Effector CD8-positive, alpha-beta T cell (primary cell): Measurements from ENCODE around the gene ITGA1.

Experiments used
- DNase-seq: peaks from one replicate; lab custom pipeline; 2025; lab: John Stamatoyannopoulos, UW

ITGA1 gene

DNA sequence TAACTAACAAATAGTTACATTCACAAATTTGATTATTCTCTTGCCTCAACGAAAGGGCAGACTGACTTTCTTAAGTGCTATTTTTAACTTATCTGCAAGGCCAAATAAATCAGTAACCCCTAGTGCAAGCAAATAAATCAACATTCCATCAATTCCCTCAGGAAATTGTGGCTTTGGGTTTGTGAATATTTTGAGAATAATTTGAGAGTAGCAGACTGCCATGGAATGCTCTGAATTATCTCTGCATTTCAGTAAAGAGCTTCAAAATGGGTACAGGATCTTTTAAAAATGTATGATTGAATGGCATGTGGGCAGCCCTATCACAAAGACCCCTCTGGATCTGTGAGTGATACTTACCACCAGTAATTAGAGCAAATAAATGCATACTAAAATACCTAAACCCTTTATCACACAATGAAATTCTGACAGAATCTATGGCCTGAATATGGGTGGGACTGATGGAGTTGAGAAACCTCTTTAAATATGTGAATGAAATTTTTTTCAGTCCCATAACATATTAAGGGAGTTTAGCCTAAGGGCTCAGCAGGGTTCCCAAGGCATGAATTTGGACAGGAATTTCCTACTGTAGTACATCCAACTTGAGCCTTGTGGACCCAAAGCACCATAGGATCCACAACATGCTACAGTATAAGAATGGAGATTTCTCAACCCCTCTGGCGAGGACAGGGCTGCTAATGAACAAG is 109.0 kb downstream of the ITGA1 start:
- DNase-seq: no peak

DNA sequence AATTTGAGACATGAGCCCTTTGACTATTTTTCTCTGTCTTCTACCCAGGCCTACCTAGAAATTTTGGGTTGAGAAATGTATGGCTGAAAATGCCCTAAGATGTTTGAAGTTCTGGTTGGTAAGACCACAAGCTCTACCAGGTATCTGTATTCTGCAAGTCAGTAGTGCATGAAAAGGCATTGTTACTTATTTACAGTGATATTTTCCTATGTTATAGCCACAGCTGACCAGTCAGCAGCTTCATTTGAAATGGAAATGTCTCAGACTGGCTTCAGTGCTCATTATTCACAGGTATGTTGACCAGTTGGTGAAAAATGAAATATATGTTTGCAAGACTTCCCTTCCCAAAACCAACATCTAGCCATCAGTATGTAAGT is 109.5 kb downstream of the ITGA1 start:
- DNase-seq: no peak

DNA sequence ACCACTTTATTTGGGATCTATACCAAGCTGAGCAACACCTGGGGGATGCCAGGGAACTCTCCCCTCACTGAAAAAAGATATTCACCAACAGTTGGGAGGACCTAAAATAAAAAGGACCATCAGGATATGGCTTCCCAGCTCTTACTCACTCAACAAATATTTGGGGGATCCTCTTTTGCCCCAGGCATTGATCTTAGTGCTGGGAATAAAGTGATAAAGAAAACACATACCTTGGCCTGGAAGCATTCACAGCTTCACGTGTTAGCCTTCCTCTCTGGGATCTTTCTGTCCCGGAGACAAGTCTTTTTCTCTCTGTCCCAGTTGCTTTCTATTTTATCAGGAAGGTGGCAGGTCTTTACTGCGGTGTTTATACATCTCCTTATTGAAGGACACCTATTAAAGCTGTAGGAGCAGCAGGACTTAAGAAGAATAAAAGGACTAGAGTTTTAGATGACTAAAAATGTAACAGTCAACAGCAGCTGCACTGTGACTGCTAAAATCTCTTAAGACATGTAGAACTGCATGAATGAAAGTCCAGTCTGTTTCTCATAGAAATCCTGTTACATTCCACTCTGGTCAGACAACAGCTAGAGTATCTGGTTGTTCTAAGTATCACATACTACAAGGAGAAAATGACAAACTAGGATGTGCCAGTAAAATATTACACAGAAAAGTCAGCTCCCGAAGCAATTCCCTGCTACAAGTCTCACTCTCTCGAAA is 111.4 kb downstream of the ITGA1 start:
- DNase-seq: no peak

DNA sequence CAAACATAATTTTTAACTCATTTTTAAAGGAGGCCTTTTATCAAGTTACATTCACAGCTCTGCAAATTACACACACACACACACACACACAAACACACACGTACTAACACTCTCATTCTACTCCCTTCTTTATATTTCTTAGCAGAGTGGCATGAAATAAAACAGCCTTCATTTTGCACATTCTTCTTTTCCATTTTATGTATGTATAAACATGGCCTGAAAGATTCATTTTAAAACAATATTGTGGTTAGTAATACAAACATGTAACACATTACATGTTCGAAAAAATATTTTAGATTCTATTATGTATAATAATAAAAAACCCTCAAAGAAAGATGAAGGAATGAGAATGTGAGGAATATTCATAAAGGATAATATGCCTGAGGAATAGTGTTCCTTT is 115.4 kb downstream of the ITGA1 start:
- DNase-seq: no peak

DNA sequence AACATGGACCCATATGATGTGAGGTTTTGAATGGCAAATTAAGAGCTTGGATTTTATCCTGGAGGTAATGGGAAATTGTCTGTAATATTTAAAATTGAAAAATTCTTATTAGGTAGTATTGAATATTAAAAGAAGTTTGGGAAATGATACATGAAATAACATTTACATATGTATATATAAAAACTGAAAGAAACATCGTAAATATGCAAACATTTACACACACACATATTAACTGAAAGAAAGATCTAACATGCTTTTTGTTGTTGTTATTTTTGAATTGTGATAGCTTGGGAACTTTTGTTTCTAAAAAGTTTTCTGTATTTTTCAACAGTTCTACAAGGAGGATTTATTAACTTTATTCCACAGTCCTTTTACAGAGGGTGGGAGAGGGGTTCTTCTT is 118.6 kb downstream of the ITGA1 start:
- no peak for DNase-seq

DNA sequence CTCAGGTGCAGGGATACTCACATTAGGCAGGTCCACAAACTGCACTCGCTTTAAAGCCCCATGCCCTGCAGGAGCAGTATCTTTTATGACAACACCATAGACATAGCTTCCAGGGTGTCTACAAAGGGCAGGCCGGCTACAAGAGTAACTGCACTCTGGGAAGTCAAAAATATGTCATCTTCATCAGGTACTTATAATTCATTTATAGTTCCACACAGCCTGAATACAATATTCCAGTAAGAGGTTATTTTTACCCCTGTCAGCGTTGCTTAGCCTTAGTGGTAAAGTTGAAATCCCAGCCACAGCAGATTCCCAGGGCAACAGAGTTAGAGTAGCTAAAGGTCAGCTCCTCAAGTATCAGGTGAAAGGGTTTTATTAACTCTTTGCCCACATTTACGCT is 119.1 kb downstream of the ITGA1 start:
- no peak for DNase-seq

DNA sequence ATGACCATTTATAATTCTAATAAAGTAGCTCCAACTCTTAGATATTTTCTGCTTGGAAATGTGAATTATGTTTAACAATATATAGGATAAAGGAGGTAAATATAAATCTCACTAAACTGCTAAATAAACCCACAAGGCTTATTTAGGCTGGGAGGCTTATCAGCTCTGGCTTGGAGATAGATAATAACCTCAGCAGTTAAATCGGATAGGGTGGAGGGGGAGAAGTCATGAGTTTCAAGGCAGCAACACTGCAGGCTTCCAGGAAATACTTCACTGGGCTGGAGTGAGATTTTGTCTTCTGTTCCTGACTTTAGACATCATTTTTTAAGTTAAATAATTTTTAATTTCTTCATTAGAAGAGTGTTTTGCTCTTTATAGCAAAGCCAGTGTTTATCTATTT is 121.5 kb downstream of the ITGA1 start:
- DNase-seq: no peak

DNA sequence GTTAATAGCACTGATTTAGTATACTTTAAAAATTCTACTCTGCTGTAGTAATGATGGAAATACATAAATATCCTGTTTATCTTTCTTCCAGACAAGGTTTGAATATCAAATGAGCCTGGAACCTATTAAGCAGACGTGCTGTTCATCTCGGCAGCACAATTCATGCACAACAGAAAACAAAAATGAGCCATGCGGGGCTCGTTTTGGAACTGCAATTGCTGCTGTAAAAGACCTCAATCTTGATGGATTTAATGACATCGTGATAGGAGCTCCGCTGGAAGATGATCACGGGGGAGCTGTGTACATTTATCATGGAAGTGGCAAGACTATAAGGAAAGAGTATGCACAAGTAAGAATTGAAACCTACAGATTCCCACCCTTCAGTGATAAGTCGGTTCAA is 122.4 kb downstream of the ITGA1 start:
- DNase-seq: no peak

DNA sequence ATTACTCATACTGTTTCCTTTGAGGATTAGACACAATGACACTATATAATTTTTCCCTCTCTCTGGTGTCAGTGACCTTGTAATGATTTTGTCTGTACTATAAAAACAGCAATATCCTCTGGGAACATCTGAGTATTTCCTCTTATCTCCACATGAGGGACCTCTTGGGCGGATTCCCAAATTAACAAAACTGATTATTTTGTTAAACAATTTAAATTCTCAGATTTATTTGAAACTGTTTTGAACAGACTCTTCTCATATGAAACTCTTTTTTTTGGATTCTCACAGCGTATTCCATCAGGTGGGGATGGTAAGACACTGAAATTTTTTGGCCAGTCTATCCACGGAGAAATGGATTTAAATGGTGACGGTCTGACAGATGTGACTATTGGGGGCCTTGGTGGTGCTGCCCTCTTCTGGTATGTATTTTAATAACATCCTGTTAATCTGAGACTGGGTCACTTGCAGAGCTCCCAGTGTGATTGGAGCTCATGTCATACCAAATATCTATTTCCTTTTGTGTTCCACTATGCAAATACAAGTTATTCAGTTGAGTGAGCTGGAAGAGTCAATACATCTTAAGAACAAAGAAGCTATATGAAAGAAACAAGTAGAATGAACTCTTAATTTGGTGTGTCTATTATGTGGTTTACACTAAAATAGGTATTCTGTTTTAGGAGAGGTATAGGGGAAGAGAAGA is 127.6 kb downstream of the ITGA1 start:
- peak; percentile 3 for DNase-seq

DNA sequence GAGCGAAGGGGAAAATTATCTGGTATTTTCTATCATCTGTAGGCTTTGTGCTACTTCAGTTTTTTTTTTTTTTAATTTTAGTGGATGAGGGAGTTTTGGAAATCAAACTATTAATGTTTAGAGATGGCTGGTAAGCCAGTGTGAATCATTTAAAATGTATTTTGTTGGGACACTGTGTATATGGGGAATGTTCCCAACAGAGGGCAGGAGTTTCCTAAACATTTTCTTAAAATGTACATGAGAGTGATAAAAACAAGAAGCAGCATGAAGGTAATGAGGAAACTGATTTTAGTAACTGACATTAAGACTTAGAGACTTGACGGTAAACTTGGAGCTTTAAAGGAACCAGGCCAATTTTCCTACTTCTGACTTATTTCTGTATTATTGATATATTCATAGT is 133.2 kb downstream of the ITGA1 start:
- DNase-seq: no peak

DNA sequence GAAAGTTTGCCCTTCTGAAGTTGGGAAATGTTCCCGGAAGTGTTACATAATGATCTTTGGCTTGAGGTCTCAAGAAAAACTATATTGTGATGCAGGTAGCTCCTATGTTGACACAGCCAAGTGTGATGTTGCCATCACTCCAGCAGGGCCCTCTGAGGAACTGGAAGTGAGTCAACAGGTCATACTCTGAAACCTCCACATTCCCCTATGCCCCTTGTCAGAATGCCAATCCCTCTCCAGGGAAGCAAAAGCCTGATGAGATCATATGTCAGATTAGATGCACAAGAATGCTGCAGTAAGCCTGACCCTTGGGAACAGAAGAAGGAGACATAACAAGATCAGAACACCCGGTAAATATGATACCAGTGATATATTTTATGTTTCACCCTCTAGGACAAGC is 134.7 kb downstream of the ITGA1 start:
- DNase-seq: no peak

DNA sequence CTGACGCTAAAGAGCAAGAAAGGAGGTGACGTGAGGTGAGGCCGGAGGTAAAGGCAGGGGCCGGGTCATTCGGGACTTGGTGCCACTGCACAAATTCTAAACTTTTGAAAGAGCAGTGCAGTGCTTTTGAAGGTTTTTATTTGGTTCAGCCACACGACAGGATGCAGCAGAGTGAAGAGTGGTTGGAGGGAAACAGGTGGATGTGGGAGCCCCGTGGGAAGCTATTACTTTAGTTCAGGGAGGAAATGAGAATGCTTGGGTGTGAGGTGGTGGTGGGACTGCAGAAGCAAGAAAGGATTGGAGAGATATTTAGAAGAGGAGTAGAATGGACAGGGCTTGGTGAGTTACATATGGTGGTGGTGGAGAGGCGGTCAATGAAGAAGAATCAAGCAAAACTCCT is 136.7 kb downstream of the ITGA1 start:
- DNase-seq: no peak

DNA sequence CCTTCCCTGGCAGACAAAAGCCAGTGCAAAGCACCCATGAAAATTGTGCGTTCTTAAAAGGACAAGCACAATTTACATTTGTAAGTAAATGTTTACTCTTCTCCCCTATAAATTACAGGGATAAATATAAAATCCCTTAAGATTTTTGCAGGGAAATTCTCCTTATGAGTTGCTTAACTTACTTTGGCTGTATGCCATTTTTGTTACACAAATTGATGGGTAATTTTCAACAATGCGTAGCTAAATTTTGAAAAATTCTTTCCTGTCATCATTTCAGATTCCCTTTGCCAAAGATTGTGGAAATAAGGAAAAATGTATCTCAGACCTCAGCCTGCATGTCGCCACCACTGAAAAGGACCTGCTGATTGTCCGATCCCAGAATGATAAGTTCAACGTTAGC is 137.3 kb downstream of the ITGA1 start:
- DNase-seq: no peak

DNA sequence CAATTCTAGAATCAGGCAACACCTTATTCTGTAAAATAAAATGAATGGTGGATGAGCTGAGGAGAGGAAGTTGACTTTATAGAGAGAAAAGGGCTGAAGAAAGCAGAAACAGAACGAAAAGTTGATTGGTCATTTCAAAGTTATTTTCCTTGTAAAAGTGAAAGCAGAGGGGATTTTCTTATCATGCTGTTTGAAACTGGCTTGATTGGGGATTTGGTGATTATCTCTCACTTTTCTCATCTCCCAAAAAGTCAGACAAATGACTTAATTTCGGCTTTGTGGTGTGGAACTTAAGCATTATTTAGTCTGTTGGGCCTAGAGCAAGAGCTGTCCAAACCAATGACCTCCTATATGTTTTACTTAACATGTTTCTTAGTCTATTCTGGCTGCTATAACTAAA is 141.0 kb downstream of the ITGA1 start:
- no peak for DNase-seq

DNA sequence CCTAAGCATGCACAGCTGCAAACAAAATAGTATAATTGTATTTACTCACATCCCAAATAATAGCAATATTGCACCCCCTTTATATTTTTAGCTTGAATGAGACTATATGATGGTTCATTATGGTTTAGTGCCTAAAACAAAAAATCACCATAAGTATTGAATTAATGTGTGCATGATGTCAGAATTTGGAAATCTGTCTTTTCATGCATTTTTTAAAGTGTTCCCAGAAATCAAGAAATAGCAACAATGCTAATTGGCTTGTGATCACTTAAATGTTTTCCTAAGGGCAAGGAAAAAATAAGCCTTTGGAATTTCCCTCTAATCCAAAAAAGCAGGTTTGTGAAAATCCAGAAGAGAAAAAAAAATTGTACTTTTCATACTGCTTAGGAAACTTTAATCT is 150.5 kb downstream of the ITGA1 start:
- no peak for DNase-seq

DNA sequence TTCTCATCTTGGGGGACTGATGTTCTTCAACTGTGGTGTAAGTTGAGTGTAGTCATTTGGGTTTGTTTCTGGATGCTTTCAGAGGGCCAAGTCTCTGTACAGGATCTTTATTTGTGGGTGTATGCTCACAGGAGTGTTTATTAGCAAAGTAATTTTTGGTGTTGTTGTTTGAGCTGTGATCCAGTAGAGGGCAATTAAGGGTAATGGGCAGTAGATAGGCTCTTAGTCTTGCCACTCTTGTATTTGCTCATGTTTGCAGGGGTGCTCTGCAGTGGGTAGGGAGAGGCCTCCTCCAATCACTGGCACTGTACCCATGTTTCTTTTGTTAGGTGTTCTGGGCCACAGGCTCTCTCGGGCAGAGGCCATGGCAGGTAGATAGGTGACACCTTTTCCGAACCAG is 155.6 kb downstream of the ITGA1 start:
- no peak for DNase-seq

DNA sequence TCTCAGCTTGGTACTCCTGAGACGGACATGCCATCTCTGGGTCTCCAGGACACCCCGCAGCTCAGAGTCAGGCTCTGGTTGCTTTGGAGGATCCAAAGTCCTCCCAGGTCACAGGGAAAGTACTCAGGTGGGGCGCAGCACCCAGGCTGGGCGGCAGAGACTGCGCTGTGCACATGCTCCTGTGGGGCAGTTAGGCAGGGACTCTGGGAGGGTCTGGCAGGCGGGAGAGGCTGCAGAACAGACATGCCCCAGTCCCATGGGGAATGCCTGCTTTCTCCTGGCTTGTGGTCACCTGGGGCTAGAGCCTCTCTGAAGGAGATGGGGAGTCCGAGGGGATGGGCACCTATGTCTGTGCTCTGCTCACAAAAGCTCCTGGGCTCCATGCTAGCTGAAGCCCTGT is 156.1 kb downstream of the ITGA1 start:
- DNase-seq: no peak

DNA sequence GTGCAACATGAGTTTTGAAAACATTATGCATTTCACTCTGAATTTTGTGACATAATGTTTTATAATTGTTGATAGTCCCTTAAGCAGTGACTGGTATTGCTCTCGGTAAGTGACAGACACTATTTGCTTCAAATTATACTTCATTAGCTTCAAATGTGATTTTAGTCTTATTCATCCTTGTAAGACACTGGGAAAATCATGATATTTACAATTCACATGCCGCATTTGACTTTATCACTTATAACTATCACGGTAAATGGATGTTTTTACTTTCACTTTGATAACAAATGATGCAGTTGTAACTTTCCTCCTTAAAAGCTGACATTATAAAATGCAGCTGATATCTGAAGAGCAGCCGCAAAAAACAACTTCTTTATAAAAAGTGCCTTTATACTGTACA is 157.3 kb downstream of the ITGA1 start:
- DNase-seq: no peak

DNA sequence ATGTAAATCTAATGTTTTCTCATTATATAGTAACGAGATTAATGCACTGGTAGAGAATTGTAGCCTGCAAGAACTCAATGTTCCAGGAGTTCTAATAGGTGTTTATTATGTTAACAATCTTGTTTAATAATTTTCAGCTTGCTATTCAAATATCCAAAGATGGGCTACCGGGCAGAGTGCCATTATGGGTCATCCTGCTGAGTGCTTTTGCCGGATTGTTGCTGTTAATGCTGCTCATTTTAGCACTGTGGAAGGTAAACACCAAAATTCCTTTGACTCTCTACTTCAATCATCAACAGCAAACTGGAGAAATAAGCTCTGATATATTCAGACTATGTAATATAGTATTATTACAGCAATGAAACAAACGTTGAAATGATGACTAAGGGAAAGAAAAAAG is 159.5 kb downstream of the ITGA1 start:
- DNase-seq: no peak

DNA sequence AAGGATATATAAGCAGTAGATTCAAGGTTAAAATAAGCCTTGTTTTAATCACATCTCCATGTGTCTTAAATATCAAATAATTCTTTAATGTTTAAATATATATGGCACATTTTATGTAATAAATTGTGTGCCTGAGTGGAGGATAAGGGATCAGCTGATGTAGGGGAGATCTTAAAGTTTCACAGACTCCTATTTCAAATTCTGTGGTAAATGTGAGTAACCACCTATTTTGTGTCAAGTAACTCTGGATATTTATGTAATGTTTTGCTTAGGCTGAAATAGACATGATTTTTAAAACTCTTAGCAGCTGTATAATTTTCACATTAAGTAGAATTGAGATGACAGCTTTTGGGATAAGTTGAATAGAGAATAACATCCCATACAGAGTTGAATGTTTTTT is 160.1 kb downstream of the ITGA1 start:
- no peak for DNase-seq

DNA sequence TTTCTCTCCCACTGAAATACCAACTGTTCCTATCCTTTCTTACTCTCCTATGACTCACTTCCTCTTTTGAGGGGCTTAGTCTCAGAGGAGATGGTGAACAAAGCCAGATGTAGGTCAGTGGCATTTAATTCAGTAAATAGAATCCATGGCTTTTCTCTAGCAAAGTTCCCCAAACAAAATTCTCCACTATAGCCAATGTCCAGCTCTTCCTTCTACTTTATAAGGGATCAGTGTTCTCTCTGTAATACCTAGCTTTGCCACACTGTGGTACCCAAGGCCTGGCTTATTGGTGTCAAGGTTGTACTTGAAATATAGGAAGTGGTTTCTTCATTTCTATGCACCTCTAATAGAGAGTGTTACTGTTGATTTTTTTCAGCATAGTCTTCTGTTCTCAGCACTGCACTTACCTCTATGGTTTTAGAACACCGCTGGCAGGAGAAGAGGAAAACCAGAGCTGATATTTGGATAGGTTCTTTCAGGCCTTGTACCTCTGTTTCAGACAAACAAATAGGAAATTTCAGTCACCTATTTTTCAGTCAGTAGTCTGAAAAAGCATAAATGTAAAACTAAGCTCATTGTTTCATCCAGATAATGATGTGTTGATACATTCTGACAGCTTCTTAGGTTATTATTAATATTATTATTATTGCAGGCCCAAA is 160.8 kb downstream of the ITGA1 start:
- DNase-seq: peak; percentile 43

DNA sequence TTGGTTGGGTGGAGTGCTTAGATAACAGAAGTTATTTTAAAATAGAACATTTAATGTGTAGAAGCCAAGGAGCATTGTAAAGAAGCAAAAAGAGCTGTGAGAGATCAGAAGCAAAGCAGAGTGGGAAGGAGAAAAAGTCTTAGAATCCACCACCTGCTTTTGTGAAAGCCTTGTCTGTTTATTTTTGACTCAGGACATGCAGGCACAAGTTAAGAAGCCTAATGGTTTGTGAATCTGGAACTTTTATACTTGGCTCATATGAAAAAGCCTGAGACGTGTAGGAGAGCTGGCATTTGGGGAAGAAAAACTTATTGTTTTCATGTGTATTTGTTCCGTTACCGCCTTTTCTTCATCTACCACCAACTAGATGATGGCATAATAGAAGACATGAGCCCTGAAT is 163.0 kb downstream of the ITGA1 start:
- no peak for DNase-seq

DNA sequence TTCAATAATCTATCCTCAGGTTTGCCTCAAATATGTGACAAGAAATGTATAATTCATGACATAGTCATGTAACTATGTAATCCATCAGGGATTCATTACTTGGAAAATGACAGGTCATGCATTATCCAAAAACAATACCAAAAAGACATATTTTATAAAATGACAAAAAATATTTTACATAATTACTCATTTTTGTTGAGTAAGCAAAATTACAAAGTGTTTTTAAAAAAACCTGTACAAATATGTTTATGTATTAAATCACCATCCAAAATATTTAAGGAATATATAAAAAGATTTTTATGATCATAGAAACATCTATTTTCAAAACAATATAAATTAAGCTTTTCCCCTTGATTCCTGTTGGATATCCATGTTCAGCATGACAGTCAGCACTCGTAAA is 164.8 kb downstream of the ITGA1 start:
- no peak for DNase-seq
